ENCODE results near the gene GAB3. TPM values are rescaled to one million over a fixed set of nuclear protein-coding genes. Genes with fewer than 3 reads are reported as not detected.

Gene GAB3
- total RNA-seq, 1 experiment from 2014 or later = 0.72 TPM

GRCh38 chrX:154733066-154733425 lies 17.8 kb downstream of the GAB3 start (continued):
- TF ChIP-seq, protein P1, sequence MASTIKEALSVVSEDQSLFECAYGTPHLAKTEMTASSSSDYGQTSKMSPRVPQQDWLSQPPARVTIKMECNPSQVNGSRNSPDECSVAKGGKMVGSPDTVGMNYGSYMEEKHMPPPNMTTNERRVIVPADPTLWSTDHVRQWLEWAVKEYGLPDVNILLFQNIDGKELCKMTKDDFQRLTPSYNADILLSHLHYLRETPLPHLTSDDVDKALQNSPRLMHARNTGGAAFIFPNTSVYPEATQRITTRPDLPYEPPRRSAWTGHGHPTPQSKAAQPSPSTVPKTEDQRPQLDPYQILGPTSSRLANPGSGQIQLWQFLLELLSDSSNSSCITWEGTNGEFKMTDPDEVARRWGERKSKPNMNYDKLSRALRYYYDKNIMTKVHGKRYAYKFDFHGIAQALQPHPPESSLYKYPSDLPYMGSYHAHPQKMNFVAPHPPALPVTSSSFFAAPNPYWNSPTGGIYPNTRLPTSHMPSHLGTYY (CRISPR knock-in tag; IDR thresholded peaks at IDR 0.05) = no peak
- TF ChIP-seq ZNF416 (CRISPR knock-in tag; IDR thresholded peaks at IDR 0.05) (no peak), AR (CRISPR knock-in tag; IDR thresholded peaks at IDR 0.05) (no peak), CREM (CRISPR knock-in tag; IDR thresholded peaks at IDR 0.05) (no peak)
- TF ChIP-seq, protein P2, sequence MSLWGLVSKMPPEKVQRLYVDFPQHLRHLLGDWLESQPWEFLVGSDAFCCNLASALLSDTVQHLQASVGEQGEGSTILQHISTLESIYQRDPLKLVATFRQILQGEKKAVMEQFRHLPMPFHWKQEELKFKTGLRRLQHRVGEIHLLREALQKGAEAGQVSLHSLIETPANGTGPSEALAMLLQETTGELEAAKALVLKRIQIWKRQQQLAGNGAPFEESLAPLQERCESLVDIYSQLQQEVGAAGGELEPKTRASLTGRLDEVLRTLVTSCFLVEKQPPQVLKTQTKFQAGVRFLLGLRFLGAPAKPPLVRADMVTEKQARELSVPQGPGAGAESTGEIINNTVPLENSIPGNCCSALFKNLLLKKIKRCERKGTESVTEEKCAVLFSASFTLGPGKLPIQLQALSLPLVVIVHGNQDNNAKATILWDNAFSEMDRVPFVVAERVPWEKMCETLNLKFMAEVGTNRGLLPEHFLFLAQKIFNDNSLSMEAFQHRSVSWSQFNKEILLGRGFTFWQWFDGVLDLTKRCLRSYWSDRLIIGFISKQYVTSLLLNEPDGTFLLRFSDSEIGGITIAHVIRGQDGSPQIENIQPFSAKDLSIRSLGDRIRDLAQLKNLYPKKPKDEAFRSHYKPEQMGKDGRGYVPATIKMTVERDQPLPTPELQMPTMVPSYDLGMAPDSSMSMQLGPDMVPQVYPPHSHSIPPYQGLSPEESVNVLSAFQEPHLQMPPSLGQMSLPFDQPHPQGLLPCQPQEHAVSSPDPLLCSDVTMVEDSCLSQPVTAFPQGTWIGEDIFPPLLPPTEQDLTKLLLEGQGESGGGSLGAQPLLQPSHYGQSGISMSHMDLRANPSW (CRISPR knock-in tag; conservative IDR thresholded peaks at IDR 0.05; ENCODE audit: low read depth) = no peak
- TF ChIP-seq, protein P3, sequence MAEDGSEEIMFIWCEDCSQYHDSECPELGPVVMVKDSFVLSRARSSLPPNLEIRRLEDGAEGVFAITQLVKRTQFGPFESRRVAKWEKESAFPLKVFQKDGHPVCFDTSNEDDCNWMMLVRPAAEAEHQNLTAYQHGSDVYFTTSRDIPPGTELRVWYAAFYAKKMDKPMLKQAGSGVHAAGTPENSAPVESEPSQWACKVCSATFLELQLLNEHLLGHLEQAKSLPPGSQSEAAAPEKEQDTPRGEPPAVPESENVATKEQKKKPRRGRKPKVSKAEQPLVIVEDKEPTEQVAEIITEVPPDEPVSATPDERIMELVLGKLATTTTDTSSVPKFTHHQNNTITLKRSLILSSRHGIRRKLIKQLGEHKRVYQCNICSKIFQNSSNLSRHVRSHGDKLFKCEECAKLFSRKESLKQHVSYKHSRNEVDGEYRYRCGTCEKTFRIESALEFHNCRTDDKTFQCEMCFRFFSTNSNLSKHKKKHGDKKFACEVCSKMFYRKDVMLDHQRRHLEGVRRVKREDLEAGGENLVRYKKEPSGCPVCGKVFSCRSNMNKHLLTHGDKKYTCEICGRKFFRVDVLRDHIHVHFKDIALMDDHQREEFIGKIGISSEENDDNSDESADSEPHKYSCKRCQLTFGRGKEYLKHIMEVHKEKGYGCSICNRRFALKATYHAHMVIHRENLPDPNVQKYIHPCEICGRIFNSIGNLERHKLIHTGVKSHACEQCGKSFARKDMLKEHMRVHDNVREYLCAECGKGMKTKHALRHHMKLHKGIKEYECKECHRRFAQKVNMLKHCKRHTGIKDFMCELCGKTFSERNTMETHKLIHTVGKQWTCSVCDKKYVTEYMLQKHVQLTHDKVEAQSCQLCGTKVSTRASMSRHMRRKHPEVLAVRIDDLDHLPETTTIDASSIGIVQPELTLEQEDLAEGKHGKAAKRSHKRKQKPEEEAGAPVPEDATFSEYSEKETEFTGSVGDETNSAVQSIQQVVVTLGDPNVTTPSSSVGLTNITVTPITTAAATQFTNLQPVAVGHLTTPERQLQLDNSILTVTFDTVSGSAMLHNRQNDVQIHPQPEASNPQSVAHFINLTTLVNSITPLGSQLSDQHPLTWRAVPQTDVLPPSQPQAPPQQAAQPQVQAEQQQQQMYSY (CRISPR knock-in tag; IDR thresholded peaks at IDR 0.05) = no peak

- no peak for ATAC-seq
- ChIA-PET POLR2A (no interaction called here), CTCF (interaction anchor here (1.1 kb wide), 1 partner anchor 16 kb away, joined by 5 read pairs; no protein-coding TSS in a partner anchor)
- Mint-ChIP-seq H3K36me3 (no peaks in the 10 kb centered on the region), H3K27ac (no peak overlapping the region), H3K9me3 (no peaks in the 10 kb centered on the region), H3K27me3 (ENCODE audit: low read depth) (no peaks in the 10 kb centered on the region; the same call in 1 of the 2 replicates), H3K4me3 (no peak overlapping the region), H3K4me1 (peaks cover 12% of the 10 kb centered on the region)
- TF ChIP-seq PRRX2 (CRISPR knock-in tag; IDR thresholded peaks at IDR 0.05) = no peak
- no peak for TF ChIP-seq FOXJ3 (CRISPR knock-in tag; IDR thresholded peaks at IDR 0.05; ENCODE audit: borderline replicate concordance)
- no peak for TF ChIP-seq PREB (CRISPR knock-in tag; IDR thresholded peaks at IDR 0.05; ENCODE audit: borderline replicate concordance)
- TF ChIP-seq ETV6 (CRISPR knock-in tag; IDR thresholded peaks at IDR 0.05) = no peak
- TF ChIP-seq ESRRA (CRISPR knock-in tag; IDR thresholded peaks at IDR 0.05; ENCODE audit: borderline replicate concordance) = no peak
- TF ChIP-seq GABPB1 (CRISPR knock-in tag; IDR thresholded peaks at IDR 0.05) = no peak
- TF ChIP-seq KAT7 (CRISPR knock-in tag; IDR thresholded peaks at IDR 0.05; ENCODE audit: borderline replicate concordance) = no peak
- TF ChIP-seq, protein P2 (CRISPR knock-in tag; conservative IDR thresholded peaks at IDR 0.05; ENCODE audit: low read depth) = no peak
- TF ChIP-seq ZNF121 (CRISPR knock-in tag; IDR thresholded peaks at IDR 0.05) = no peak
- no peak for TF ChIP-seq ZNF138 (CRISPR knock-in tag; conservative IDR thresholded peaks at IDR 0.05)
- TF ChIP-seq, protein P4, sequence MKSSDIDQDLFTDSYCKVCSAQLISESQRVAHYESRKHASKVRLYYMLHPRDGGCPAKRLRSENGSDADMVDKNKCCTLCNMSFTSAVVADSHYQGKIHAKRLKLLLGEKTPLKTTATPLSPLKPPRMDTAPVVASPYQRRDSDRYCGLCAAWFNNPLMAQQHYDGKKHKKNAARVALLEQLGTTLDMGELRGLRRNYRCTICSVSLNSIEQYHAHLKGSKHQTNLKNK (CRISPR knock-in tag; IDR thresholded peaks at IDR 0.05) = no peak
- no peak for DNase-seq (ENCODE audit: low spot score)
These were observed 18.3 kb downstream of the GAB3 start for GRCh38 chrX:154732421-154733065.

Measured in WTC11 (cell line).